ENCODE results near the gene TBC1D9. TPM values are rescaled to one million over a fixed set of nuclear protein-coding genes. Genes with fewer than 3 reads are reported as not detected.

The TBC1D9 gene
- 1 to 10 TPM; 1.5 to 3.5 (median 2.2) TPM for total RNA-seq

- TF ChIP-seq CTCF (IDR thresholded peaks at IDR 0.05 in 4 of 5, conservative IDR thresholded peaks at IDR 0.05 in 1 of 5) (no peak), POLR2A (IDR thresholded peaks at IDR 0.05) (peak; percentile 50 to 69)
- intact Hi-C loops (cut with DNase I; ENCODE audit: low total_unique reads) (no loop called here), in situ Hi-C loops (cut with MboI; ENCODE audit: low sequenced_read_pairs in 4 of 4) (no loop called here)
- DNase-seq, result peak; percentile 45 to 49
- Histone ChIP-seq H3K9me3 (no peaks in the 10 kb centered on the region), H3K27me3 (peaks cover 0 to 16% (median 7%) of the 10 kb centered on the region in 3 donors), H3K4me3 (peak within 1 kb of the TSS; percentile 59 to 75 (median 69)), H3K27ac (peak within 1 kb of the TSS; percentile 79 to 86 (median 81)), H3K36me3 (no peaks in the 10 kb centered on the region), H3K4me1 (no peaks in the 10 kb centered on the region)
- peak; percentile 71 to 74 for ATAC-seq
Observed at GRCh38 chr4:140756319-140757231, at the start of gene TBC1D9. TBC1D9 (minus strand) TSS chr4:140756385; CDS start chr4:140756045, 340 bp downstream.

- H3K27me3 ChIP-seq, result no peaks in the 10 kb centered on the region
- no peak for DNase-seq
Observed at GRCh38 chr4:140805293-140805692, 49.1 kb upstream of the TBC1D9 start.

GRCh38 chr4:140802591-140802990 lies 46.4 kb upstream of the TBC1D9 start:
- TF ChIP-seq POLR2A (IDR thresholded peaks at IDR 0.05) (no peak), CTCF (IDR thresholded peaks at IDR 0.05 in 4 of 5, conservative IDR thresholded peaks at IDR 0.05 in 1 of 5) (no peak)
- Histone ChIP-seq H3K36me3 (no peaks in the 10 kb centered on the region), H3K27ac (no peak overlapping the region), H3K4me1 (no peaks in the 10 kb centered on the region), H3K4me3 (no peak overlapping the region), H3K27me3 (no peaks in the 10 kb centered on the region), H3K9me3 (no peaks in the 10 kb centered on the region)
- DNase-seq (no peak), ATAC-seq (no peak)
- in situ Hi-C loops (cut with MboI; ENCODE audit: low sequenced_read_pairs in 4 of 4) (no loop called here), intact Hi-C loops (cut with DNase I; ENCODE audit: low total_unique reads) (no loop called here)

More at GRCh38 chr4:140805293-140805692, 49.1 kb upstream of the TBC1D9 start:
- no peak overlapping the region for H3K4me3 ChIP-seq
- no peaks in the 10 kb centered on the region for H3K9me3 ChIP-seq
- intact Hi-C loops (cut with DNase I; ENCODE audit: low total_unique reads), result no loop called here
- TF ChIP-seq CTCF (IDR thresholded peaks at IDR 0.05 in 4 of 5, conservative IDR thresholded peaks at IDR 0.05 in 1 of 5) (no peak), POLR2A (IDR thresholded peaks at IDR 0.05) (no peak)
- H3K36me3 ChIP-seq, result no peaks in the 10 kb centered on the region
- no peak overlapping the region for H3K27ac ChIP-seq
- no peak for ATAC-seq
- H3K4me1 ChIP-seq, result no peaks in the 10 kb centered on the region
- in situ Hi-C loops (cut with MboI; ENCODE audit: low sequenced_read_pairs in 4 of 4), result no loop called here

- no peak for DNase-seq
- TF ChIP-seq POLR2A (IDR thresholded peaks at IDR 0.05) (no peak), CTCF (IDR thresholded peaks at IDR 0.05 in 4 of 5, conservative IDR thresholded peaks at IDR 0.05 in 1 of 5) (no peak)
- in situ Hi-C loops (cut with MboI; ENCODE audit: low sequenced_read_pairs in 4 of 4) (no loop called here), intact Hi-C loops (cut with DNase I; ENCODE audit: low total_unique reads) (no loop called here)
- Histone ChIP-seq H3K27me3 (no peaks in the 10 kb centered on the region), H3K4me3 (no peak overlapping the region), H3K36me3 (no peaks in the 10 kb centered on the region), H3K4me1 (no peaks in the 10 kb centered on the region), H3K9me3 (no peaks in the 10 kb centered on the region), H3K27ac (no peak overlapping the region)
- ATAC-seq, result no peak
Observed at GRCh38 chr4:140800666-140801065, 44.5 kb upstream of the TBC1D9 start.
